ENCODE data around the gene CEACAM1. TPM values are rescaled to one million over a fixed set of nuclear protein-coding genes. Genes with fewer than 3 reads are reported as not detected.
"Not testable (repeated sequence)": the region's sequence is repeated elsewhere in the genome, so short reads cannot be mapped to it uniquely, and the experiment has no call there.

The CEACAM1 gene
- polyA plus RNA-seq, 4 donors, result 10.0 to 15.3 (median 12.8) TPM

DNA sequence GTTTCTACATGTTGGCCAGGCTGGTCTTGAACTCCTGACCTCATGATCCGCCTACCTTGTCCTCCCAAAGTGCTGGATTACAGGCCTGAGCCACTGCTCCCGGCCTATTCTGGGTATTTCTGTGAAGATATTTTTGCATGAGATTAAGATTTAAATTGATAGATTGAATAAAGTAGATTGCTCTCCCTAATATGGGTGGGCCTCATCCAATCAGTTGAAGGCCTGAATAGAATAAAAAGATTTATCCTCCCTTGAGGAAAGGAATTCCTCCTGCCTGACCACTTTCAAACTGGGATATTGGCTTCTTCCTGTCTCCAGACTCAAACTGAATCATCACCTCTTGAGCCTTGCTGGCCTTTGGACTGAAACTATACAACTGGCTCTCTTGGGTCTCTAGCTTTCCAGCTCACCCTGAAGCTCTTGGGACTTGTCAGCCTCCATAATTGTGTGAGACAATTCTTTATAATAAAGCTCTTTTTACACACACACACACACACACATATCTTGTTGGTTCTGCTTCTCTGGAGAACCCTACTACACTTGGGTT lies 49.4 kb downstream of the CEACAM1 start:
- no peak for DNase-seq (ENCODE audit: low read depth in 4 of 4, low spot score in 2 of 4)

DNA sequence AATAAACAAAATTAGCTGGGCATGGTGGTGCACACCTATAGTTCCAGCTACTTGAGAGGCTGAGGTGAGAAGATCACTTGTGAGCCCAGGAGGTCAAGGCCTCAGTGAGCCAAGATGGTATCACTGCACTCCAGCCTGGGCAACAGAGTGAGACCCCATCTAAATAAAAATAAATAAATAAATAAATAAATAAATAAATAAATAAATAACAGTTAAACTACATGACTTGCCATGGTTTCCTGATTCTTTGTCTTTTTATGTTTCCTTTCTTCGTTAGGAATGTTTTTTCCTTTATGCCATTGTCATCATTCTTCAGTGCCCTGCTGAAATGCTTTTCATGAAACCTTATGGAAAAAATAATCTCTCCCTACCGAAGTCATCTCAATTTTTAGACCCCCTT lies 50.3 kb downstream of the CEACAM1 start:
- no peak for DNase-seq (ENCODE audit: low read depth in 4 of 4, low spot score in 2 of 4)

DNA sequence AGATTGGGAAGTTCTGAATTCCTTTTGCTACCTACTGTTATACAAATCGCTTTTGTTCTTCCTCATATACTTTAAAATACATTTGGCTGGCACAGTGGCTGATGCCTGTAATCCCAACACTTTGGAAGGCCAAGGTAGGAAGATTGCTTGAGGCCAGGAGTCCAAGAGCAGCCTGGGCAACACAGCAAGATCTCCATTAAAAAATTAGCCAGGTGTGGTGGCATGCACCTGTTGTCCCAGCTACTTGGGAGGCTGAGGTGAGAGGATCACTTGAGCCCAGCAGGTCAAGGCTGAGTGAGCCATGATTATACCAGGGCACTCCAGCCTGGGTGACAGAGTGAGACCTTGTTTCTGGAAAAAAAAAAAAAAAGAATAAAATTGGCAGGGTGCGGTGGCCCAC lies 51.2 kb downstream of the CEACAM1 start:
- DNase-seq (ENCODE audit: low read depth in 4 of 4, low spot score in 2 of 4), result no peak

DNA sequence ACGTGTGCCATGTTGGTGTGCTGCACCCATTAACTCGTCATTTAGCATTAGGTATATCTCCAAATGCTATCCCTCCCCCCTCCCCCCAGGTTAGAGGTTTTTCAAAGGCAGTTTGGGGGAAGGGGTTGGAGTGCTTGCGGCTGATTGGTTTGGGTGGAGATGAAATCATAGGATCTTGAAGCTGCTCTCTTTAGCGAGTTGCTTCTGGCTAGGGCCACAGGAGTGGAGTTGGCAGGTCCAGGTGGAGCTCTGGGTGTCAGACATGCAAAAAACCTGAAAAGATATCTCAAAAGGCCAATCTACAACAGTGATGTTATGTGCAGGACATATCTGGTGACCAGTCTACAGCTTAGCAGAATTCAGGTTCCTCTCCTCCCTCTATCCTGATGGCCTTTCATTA lies 52.9 kb downstream of the CEACAM1 start:
- no peak for DNase-seq (ENCODE audit: low read depth in 4 of 4, low spot score in 2 of 4)

DNA sequence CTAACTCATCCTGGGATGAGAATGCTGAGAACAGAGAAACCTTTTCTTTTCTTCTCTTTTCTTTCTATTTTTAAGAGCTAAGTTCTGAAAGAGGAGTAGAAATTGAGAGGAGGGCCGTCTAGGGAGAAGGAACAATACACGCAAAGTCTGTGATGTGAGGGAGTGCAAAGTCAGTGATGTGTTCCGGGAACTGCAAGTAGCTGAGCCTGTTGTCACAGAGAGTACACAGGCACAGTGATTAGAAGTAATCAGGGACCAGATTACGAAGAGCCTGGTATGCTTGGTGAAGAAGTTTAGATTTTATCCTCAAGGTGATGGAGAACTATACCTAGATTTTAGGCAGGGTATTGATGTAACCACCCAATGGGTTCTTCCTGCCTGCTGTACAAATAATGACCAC lies 53.5 kb downstream of the CEACAM1 start:
- DNase-seq (ENCODE audit: low read depth in 4 of 4, low spot score in 2 of 4), result no peak

DNA sequence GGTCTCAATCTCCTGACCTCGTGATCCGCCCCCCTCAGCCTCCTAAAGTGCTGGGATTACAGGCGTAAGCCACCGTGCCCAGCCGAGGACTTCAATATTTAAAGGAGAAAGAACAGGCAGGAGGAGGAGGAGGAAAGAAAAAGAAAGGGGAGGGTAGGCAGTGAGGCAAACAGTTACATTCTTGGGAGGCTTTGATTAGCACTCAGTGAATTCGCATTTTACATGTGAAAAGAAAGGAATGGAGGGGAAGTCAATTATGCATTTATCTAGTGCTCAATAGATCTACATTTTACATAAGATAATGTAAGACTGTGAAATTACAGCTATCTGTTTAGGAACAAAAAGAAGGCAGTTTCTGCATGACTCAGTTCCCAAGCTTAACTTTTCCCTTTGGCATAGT lies 54.6 kb downstream of the CEACAM1 start:
- no peak for DNase-seq (ENCODE audit: low read depth in 4 of 4, low spot score in 2 of 4)

DNA sequence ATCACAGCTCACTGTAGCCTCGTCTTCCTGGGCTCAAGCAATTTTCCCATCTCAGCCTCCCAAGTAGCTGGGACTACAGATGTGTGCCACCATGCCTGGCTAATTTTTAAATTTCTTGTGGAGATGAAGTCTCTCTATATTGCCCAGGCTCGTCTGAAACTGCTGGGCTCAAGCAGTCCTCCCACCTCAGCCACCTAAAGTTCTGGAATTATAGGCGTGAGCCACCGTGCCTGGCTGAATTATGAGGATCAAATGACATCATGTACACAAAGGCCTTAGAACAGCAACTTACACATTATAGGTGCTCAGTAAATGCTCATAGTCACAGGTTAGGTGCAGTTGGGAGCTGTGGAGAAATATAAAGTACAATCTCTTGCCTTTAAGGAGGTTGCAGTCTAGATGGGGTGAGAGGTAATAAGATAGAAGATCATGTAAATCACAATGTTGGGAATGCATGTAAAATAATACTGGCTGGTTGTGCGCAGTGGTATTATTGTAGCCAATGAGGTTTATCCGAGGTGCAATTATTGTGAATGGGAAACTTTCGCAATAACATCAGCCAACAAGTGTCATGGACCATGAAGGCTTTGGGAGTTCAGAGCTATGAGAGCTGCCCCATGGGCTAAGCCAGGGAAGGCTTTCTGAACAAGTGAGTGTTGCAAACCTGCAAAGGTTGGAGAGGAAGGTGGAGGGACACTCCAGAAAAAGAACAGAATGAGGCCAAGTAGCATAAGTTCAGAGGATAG lies 55.7 kb downstream of the CEACAM1 start:
- no peak for DNase-seq (ENCODE audit: low read depth in 4 of 4, low spot score in 2 of 4)

DNA sequence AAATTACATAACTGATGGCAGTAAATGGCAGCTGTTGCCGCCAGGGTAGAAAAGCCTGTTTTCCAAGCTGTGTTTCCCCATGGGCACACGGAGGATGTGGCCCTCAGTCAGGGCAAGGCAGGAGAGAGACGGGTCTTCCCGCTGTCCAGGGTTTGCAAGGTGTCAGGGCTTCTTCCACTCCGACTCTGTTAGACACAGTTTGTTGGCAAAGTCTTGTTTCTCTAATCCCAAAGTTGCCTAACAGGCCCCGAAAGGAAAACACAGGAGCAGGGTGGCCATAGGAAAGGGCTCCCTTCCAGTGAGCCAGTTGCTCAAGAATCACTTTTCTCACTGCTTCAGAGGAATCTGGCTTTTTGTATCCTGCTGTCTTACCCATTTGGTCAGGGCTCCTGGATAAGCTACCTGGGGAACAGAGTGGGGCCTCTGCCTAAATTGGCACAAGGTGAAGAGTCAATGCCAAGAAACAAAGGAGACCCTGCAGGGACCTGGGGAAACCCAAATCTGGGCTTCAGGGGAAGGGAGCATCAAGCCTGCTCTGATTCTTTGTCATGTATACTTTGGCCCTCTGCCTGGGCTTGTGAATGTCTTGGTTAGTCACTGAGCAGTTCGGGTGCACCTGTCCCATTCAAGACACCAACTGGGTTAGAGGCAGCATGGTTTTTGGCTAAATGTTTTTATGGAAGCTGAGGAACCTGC lies 56.6 kb downstream of the CEACAM1 start:
- DNase-seq (ENCODE audit: low read depth in 4 of 4, low spot score in 2 of 4), result no peak

DNA sequence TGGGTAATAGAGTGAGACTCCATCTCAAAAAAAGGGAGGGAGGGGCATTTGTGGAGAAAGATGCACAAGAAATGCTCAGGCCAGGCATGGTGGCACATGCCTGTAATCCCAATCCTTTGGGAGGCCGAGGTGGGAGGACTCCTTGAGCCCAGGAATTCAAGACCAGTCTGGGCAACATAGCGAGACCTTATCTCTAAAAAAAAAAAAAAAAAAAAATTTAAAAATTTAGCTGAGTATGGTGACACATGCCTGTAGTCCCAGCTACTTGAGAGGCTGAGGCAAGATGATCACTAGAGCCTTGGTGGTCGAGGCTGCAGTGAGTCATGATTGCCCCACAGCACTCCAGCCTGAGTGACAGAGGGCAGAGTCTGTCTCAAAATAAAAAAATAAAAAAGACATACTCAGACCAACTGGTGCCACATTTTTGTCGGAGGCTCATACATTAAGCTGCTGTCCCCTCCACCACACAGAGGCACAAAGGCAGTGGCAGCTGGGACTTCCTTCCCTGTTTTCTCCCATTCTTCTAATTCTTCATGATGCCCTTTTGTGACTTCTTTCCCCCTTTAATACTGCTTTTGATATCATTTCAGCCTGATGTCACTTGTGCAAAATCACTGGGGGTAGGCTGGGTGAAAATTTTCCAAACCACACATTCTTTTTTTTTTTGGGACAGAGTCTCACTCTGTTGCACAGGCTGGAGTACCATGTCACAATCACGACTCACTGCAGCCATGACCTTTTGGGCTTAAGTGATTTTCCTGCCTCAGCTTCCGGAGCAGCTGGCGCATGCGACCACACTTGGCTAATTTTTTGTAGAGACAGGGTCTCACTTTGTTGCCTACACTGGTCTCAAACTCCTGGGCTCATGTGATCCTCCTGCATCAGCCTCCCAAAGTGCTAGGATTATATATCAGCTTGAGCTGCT lies 58.7 kb downstream of the CEACAM1 start:
- no peak for DNase-seq (ENCODE audit: low read depth in 4 of 4, low spot score in 2 of 4)

DNA sequence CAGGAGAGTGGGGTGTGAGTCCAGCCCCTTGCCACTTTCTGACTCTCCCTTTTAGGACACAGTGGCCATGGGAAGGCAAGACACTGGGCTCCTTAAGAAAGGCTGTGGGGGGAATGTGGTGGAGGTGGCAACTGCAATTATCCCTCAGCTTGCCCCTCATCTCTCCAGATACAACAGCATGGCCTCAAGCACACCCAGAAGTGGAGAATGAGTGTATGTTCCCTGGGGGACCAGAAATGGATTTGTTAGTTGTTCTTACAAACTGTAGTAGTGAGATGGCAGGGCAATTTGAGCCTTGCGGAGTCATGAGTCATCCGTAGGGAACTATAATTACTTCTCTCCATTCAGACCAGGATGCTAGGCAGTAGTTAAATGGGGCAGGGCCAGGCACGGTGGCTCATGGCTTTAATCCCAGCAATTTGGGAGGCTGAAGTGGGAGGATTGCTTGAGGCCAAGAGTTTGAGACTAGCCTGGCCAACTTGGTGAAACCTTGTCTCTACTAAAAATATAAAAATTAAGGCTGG lies 59.9 kb downstream of the CEACAM1 start:
- DNase-seq (ENCODE audit: low read depth in 4 of 4, low spot score in 2 of 4), result no peak

DNA sequence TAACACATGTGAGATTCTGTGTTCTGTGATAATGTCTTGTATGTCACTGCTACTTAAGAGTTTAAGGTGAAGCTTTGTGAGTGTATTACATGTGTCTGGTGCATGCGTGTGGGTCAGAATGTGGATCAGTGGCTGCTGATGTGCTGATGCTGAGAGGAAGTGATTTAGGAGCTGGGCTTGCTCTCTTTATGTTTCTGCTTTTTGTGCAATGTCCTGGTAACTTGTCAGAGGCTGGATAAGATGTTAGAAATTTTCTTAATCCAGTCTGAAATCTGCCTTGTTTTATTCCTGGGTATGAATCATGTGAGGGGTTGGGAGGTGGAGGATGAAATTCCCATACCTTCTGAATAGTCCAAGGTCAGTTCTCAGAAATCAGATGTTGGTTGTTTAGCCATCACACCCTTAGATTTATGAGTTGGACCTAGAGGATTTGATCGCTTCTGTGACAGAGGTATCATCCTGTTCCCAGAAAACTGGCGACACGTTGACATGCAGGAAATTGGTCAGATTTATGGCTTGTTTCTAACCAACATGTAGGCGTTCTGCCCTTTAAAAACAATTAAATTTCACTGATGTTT lies 61.0 kb downstream of the CEACAM1 start:
- DNase-seq (ENCODE audit: low read depth in 4 of 4, low spot score in 2 of 4), result no peak

DNA sequence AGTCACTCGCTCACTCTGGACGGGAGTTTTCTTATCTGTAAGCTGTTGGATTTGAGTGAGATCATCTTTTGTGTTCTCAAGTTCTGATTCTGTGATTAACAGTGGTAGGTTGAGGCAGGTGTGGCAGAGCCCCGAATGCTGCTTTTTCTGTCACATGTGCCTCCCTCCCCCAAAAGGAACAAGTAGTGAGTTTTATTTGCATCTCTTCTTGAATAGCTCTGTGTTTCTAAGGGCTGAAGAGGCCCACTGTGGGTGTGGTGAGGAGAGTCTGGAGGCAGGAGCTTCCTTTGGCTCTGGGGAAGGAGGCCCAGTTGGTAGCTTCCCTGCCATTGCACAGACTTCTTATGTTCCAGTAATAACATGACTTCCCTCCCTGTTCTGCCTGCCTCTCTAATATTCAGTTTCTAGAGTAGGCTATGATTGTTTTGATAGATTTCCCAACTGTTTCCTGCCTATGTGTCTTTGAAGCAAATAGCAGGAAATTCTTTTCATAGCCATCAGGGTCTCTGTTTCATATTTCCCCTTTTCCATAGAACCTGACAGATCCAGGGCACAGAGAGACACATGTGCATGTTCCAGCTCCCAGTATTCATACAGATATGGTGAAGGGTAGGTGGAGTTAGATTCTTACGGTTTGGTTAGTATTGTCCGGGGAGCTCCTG lies 61.6 kb downstream of the CEACAM1 start:
- no peak for DNase-seq (ENCODE audit: low read depth in 4 of 4, low spot score in 2 of 4)

DNA sequence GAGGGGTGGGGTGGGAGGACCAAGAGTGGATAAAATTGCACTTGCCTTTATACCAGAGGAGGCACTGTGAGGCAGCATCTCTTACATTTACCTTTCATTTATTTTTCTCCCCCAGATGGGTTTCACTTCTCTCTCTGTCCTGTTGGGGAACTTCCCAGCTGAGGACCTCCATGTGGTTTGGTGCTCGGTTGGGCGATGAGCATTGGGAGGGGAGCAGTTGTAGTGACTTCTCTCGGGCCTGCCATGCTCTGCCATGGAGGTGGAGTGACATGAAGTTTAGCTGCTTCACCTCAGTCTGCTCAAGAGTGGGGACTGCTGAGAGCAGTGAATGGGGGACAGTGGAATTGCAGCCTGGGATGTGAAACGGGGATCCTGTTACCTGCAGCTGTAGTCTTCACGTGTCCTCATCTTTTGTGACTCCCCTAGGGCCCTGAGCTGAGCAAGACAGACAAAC lies 62.4 kb downstream of the CEACAM1 start:
- DNase-seq (ENCODE audit: low read depth in 4 of 4, low spot score in 2 of 4), result no peak

DNA sequence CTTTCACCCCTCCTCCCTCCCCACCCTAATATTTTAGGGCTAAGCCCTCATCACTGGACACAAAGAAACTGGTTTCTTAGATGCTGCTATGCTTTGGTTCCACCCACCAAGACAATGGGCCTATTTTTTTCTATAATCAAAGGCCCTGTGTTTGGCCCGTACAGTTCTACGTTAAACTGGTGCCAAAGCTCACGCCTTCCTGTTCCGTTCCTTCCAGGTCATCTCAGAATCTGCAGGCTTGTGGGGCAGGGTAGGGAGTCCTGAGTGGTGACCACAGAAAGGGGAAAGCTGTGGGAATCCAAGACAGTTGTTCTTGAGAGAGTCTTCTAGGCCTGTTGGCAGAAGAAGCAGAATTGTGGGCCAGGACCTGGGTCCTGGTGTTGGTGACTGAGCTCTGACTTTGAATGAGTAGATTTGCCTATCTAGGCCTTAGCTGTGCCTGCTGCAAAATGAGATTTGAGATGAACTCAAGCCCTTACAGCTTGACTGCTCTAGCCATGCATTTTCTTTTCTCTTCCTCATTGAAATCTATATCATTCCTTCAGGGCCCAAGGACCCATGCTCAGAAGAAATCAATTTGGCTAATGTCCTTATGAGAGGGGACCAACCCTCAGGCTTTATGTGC lies 66.5 kb downstream of the CEACAM1 start:
- DNase-seq (ENCODE audit: low read depth in 4 of 4, low spot score in 2 of 4), result no peak

DNA sequence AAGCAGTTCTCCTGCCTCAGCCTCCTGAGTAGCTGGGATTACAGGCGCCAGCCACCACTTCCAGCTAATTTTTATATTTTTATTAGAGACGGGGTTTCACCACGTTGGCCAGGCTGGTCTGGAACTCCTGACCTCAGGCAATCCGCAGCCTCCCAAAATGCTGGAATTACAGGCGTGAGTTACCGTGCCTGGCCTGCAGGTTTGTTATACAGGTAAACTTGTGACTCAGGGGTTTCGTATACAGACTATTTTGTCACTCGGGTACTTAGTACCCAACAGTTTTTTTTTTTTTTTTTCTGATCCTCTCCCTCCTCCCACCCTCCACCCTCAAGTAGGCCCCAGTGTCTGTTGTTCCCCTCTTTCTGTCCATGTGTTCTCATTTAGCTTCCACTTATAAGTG lies 67.0 kb downstream of the CEACAM1 start:
- DNase-seq (ENCODE audit: low read depth in 4 of 4, low spot score in 2 of 4), result not testable (repeated sequence)

DNA sequence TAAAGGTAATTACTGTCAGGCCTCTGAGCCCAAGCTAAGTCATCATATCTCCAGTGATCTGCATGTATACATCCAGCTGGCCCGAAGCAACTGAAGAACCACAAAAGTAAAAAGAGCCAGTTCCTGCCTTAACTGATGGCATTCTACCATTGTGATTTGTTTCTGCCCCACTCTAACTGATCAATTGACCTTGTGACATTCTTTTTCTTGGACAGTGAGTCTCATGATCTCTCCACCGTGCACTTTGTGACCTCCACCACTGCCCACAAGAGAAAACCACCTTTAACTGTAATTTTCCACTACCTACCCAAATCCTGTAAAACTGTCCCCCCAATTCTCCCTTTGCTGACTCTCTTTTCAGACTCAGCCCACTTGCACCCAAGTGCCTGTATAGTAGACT lies 68.4 kb downstream of the CEACAM1 start:
- DNase-seq (ENCODE audit: low read depth in 4 of 4, low spot score in 2 of 4), result no peak

Data from left renal cortex interstitium (tissue), 4 donors.